Adrenal gland (tissue), 12 donors: Measurements from ENCODE around the gene SUPT5H. TPM values are rescaled to one million over a fixed set of nuclear protein-coding genes. Genes with fewer than 3 reads are reported as not detected.

Experiments used
- DNase-seq, 7 donors: peaks; one replicate each; pipeline ENCODE4 v3.0.0-alpha.2; 2019 to 2020
- H3K27ac ChIP-seq, 5 donors: fragments of 200-600 bp; sonication (generic) in 4 of 5; 1 replicate in 3 of 5; 2 replicates in 2 of 5; pipeline versions ENCODE4 v1.5.1 to v1.8.0; 2016 to 2020; ENCODE audit warnings: mild to moderate bottlenecking in 1 of 5
- H3K27me3 ChIP-seq: fragments of 200-600 bp; 2 replicates; pipeline ENCODE4 v1.8.0; 2021
- H3K36me3 ChIP-seq, 2 donors: fragments of 200-600 bp; replicated peaks in 1 of 2; 1 replicate in 1 of 2; 2 replicates in 1 of 2; pipeline versions ENCODE4 v1.5.1 to v1.8.0; 2018 to 2022
- H3K4me1 ChIP-seq, 2 donors: fragments of 200-600 bp; replicated peaks in 1 of 2; 1 replicate in 1 of 2; 2 replicates in 1 of 2; pipeline versions ENCODE4 v1.5.1 to v1.8.0; 2018 to 2021
- H3K4me3 ChIP-seq, 4 donors: fragments of 200-600 bp; sonication (generic) in 3 of 4; one replicate each; pipeline ENCODE4 v1.5.1; 2016 to 2018
- H3K9me3 ChIP-seq, 3 donors: fragments of 200-600 bp; sonication (generic) in 1 of 3; replicated peaks in 1 of 3; 1 replicate in 2 of 3; 2 replicates in 1 of 3; pipeline versions ENCODE4 v1.5.1 to v1.8.0; 2016 to 2021
- CTCF ChIP-seq, 6 experiments: fragments of 450-650 bp in 4 of 6; fragments of 200-600 bp in 2 of 6; sonication (generic) in 1 of 6; IDR thresholded peaks; 1 replicate in 5 of 6; 2 replicates in 1 of 6; pipeline versions ENCODE4 v1.5.1 to v1.8.0; 2016 to 2021; ENCODE audit warnings: antibody characterized with exemption in 6 of 6, mild to moderate bottlenecking in 2 of 6, moderate library complexity in 1 of 6
- POLR2A ChIP-seq, 2 donors: fragments of 450-650 bp; IDR thresholded peaks; one replicate each; pipeline ENCODE4 v1.6.1; 2017; ENCODE audit warnings: antibody characterized with exemption in 2 of 2, mild to moderate bottlenecking in 2 of 2, moderate library complexity in 1 of 2
- WGBS, 4 donors: extraction: QIAGEN DNeasy Blood & Tissue Kit in 2 of 4; methylation state at CpG; one replicate each; pipeline versions ENCODE4 v1.1.5 to v1.1.7; 2013 to 2017; 5-methylcytosine and 5-hydroxymethylcytosine counted together
- intact Hi-C, 2 donors: fragments of 100-400 bp; cut with DNase I; formaldehyde crosslinking; loops; one replicate each; pipeline versions ENCODE4 v1.14.1 to v1.15.0; 2022 to 2023
- polyA plus RNA-seq, 3 donors: library from polyadenylated mRNA; stranded (reverse); fragments of 200-250 nt in 2 of 3; fragments of 350-450 nt in 1 of 3; fragmentation: Illumina TruSeq in 1 of 3; extraction: RNeasy Lipid Tissue Mini Kit (QIAGEN cat#74804) in 1 of 3; gene quantifications; one replicate each; pipeline ENCODE4 v1.2.3, GENCODE V29; 2013 to 2014
- total RNA-seq, 9 donors: library from RNA; depleted of rRNA in 4 of 9; stranded (reverse); fragments of >200 nt in 4 of 9; fragments of 120-200 nt in 1 of 9; fragmentation: NEBNext Ultra II Directional in 1 of 9; extraction: Animal tissue kit (Norgen Biotek cat#: 25700) in 1 of 9; gene quantifications; one replicate each; pipeline versions ENCODE4 v1.1.0 to v1.2.4, GENCODE V29; 2013 to 2023
- donor health status: healthy with polysubstance abuse.
- donor health status: Bipolar disorder and iron deficiency.
- donor health status: DM: yes; HTN: yes; CAD: no.
- donor health status: DM: no; HTN: no; CAD: no.
- donor health status: DM: no; HTN: no; CAD: no.
- donor health status: DM: yes; HTN: yes; CAD: no.

SUPT5H gene
- total and polyA plus RNA-seq, 12 donors = 42.0 to 612 (median 99.1) TPM

GRCh38 chr19:39436350-39436716 is 9.0 kb upstream of the SUPT5H start:
- peaks cover 0 to 31% of the 10 kb centered on the region in 2 donors for H3K36me3 ChIP-seq
- intact Hi-C loops = loop anchor here in 1 of 2 donors (10.0 kb wide), 1 partner anchor 238 kb away; no protein-coding TSS in a partner anchor
- TF ChIP-seq CTCF (IDR thresholded peaks at IDR 0.05) (no peak), POLR2A (IDR thresholded peaks at IDR 0.05) (no peak)
- no peaks in the 10 kb centered on the region for H3K27me3 ChIP-seq
- H3K27ac ChIP-seq = peak overlapping the region; percentile 35 to 90 (median 61)
- DNase-seq = no peak
- no peaks in the 10 kb centered on the region for H3K9me3 ChIP-seq
- peak overlapping the region in 2 of 4 donors; percentile 35 to 95 for H3K4me3 ChIP-seq
- WGBS, 4 donors = 1 to 4% (median 2%) methylated on average over 2 of the region's 2 CpGs
- peaks cover 18 to 22% of the 10 kb centered on the region in 2 donors for H3K4me1 ChIP-seq

GRCh38 chr19:39438270-39438934 is 7.0 kb upstream of the SUPT5H start:
- intact Hi-C loops = loop anchor here in 1 of 2 donors (10.0 kb wide), 1 partner anchor 236 kb away; no protein-coding TSS in a partner anchor
- Histone ChIP-seq H3K36me3 (peaks cover 0 to 14% of the 10 kb centered on the region in 2 donors), H3K9me3 (no peaks in the 10 kb centered on the region), H3K4me1 (peaks cover 18 to 22% of the 10 kb centered on the region in 2 donors), H3K27me3 (no peaks in the 10 kb centered on the region), H3K27ac (no peak overlapping the region), H3K4me3 (no peak overlapping the region)
- TF ChIP-seq CTCF (IDR thresholded peaks at IDR 0.05) (no peak), POLR2A (IDR thresholded peaks at IDR 0.05) (no peak)
- WGBS, 4 donors = 76 to 83% (median 82%) methylated on average over 9 of the region's 9 CpGs
- DNase-seq = no peak

GRCh38 chr19:39444598-39445195 is 685 bp upstream of the SUPT5H start:
- H3K27ac ChIP-seq = peak overlapping the region; percentile 70 to 95 (median 91)
- no peaks in the 10 kb centered on the region for H3K36me3 ChIP-seq
- H3K4me3 ChIP-seq = peak overlapping the region; percentile 69 to 76 (median 71)
- WGBS, 4 donors = 3 to 7% (median 4%) methylated on average over 17 of the region's 17 CpGs
- TF ChIP-seq POLR2A (IDR thresholded peaks at IDR 0.05) = no peak
- TF ChIP-seq CTCF (IDR thresholded peaks at IDR 0.05) = no peak
- peaks cover 17 to 31% of the 10 kb centered on the region in 2 donors for H3K4me1 ChIP-seq
- DNase-seq = peak in 2 of 7 donors; percentile 35 to 66
- no peaks in the 10 kb centered on the region for H3K27me3 ChIP-seq
- no peaks in the 10 kb centered on the region for H3K9me3 ChIP-seq
- intact Hi-C loops = loop anchor here in 1 of 2 donors (10.0 kb wide), 1 partner anchor 90 kb away; the partner anchor contains the start of gene EID2B

GRCh38 chr19:39446365-39447084 is 1.1 kb downstream of the SUPT5H start:
- WGBS, 4 donors = 83 to 88% (median 86%) methylated on average over 13 to 16 of the region's 16 CpGs
- intact Hi-C loops = loop anchor here in 1 of 2 donors (10.0 kb wide), 1 partner anchor 88 kb away; the partner anchor contains the start of gene EID2B

More at GRCh38 chr19:39446365-39447084, 1.1 kb downstream of the SUPT5H start:
- Histone ChIP-seq H3K36me3 (no peaks in the 10 kb centered on the region), H3K4me1 (peaks cover 17 to 31% of the 10 kb centered on the region in 2 donors), H3K27me3 (no peaks in the 10 kb centered on the region), H3K9me3 (no peaks in the 10 kb centered on the region), H3K4me3 (peak overlapping the region in 1 of 4 donors; percentile 70), H3K27ac (peak overlapping the region in 2 of 5 donors; percentile 88 to 95)
- DNase-seq = no peak
- TF ChIP-seq CTCF (IDR thresholded peaks at IDR 0.05) (no peak), POLR2A (IDR thresholded peaks at IDR 0.05) (no peak)
